Uterus (tissue), 4 donors: Measurements from ENCODE around the gene JPH3. TPM values are rescaled to one million over a fixed set of nuclear protein-coding genes. Genes with fewer than 3 reads are reported as not detected.

Experiments used
- DNase-seq, 2 donors: peaks; one replicate each; pipeline ENCODE4 v3.0.0-alpha.2; 2019 to 2020
- H3K27ac ChIP-seq, 2 donors: fragments of 200-600 bp; sonication (generic); 1 replicate in 1 of 2; 2 replicates in 1 of 2; pipeline ENCODE4 v1.5.1; 2016 to 2018
- H3K27me3 ChIP-seq, 2 donors: fragments of 200-600 bp; sonication (generic); one replicate each; pipeline ENCODE4 v1.5.1; 2018 to 2019; ENCODE audit warnings: control low read depth in 1 of 2
- H3K36me3 ChIP-seq, 2 donors: fragments of 200-600 bp; sonication (generic); one replicate each; pipeline ENCODE4 v1.5.1; 2019; ENCODE audit warnings: control low read depth in 1 of 2
- H3K4me1 ChIP-seq, 2 donors: fragments of 200-600 bp; sonication (generic); one replicate each; pipeline ENCODE4 v1.5.1; 2018 to 2019; ENCODE audit warnings: control low read depth in 1 of 2
- H3K4me3 ChIP-seq, 2 donors: fragments of 200-600 bp; sonication (generic); 1 replicate in 1 of 2; 2 replicates in 1 of 2; pipeline ENCODE4 v1.5.1; 2018 to 2019; ENCODE audit warnings: mild to moderate bottlenecking in 1 of 2
- H3K9me3 ChIP-seq, 2 donors: fragments of 200-600 bp; sonication (generic); one replicate each; pipeline ENCODE4 v1.5.1; 2019; ENCODE audit warnings: control low read depth in 1 of 2
- POLR2A ChIP-seq, 2 donors: fragments of 450-650 bp; IDR thresholded peaks; one replicate each; pipeline ENCODE4 v1.6.1; 2016; ENCODE audit warnings: antibody characterized with exemption in 2 of 2, mild to moderate bottlenecking in 1 of 2, moderate library complexity in 1 of 2
- intact Hi-C: fragments of 100-400 bp; cut with DNase I; formaldehyde crosslinking; loops from one replicate; pipeline ENCODE4 v1.15.1; 2023; ENCODE audit warnings: low total_unique reads
- total RNA-seq, 4 donors: library from RNA; depleted of rRNA in 3 of 4; stranded (reverse); fragments of >200 nt in 3 of 4; gene quantifications; one replicate each; pipeline versions ENCODE4 v1.1.0 to v1.2.4, GENCODE V29; 2014 to 2023
- TF ChIP-seq, protein P1 (sequence below), 4 experiments: fragments of 200-600 bp in 2 of 4; fragments of 450-650 bp in 2 of 4; sonication (generic) in 2 of 4; IDR thresholded peaks; one replicate each; pipeline ENCODE4 v1.5.1; 2016 to 2019; ENCODE audit warnings: antibody characterized with exemption in 4 of 4, mild to moderate bottlenecking in 2 of 4, moderate library complexity in 1 of 4
- donor health status: DM: yes; HTN: yes; CAD: no.

Gene JPH3
- total RNA-seq, 4 donors from 2014 or later = 0.27 to 1.1 TPM; not detected in 2

DNA sequence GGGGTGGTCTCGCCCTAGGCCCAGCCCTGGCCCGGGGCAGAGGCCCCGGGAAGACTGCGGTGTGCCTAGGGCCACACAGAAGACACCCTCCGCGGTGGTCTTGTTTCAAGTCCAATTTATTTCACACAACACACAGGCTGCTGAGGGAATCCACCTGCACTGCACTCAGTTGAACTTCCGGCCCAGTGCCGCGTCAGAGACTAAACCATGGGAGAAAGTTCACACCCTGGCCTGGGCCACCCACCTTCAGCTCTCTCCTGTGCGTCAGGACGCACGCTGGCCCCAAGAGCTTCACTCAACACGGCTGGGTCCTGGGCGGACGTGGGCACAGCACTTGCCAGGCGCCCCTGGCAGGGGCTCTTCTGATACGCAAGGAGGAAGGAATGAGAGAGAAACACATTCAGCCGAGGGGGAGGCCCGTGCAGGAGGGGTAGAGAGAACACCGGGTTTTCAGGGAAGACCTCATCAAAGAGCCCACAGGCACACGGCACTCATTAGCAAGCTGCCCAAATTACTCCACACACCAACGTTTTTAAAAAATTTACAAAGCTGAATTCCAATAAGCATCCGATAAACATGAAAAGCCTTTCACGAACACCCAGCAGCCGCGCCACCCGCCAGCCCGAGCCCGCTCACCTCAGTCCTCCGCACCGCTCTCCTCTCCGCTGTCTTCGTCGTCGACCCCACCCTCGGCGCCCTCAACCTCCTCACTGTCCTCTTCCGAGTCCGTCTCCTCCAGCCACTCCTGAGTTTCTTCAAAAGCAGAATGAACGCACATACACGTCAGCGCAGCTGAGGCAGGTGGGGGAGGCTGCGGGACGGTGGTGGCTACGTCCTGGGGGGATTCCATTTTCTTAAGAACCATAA, 105.6 kb downstream of the JPH3 start:
- no peaks in the 10 kb centered on the region for H3K9me3 ChIP-seq
- no peak for DNase-seq
- no peak overlapping the region for H3K4me3 ChIP-seq
- TF ChIP-seq, protein P1, sequence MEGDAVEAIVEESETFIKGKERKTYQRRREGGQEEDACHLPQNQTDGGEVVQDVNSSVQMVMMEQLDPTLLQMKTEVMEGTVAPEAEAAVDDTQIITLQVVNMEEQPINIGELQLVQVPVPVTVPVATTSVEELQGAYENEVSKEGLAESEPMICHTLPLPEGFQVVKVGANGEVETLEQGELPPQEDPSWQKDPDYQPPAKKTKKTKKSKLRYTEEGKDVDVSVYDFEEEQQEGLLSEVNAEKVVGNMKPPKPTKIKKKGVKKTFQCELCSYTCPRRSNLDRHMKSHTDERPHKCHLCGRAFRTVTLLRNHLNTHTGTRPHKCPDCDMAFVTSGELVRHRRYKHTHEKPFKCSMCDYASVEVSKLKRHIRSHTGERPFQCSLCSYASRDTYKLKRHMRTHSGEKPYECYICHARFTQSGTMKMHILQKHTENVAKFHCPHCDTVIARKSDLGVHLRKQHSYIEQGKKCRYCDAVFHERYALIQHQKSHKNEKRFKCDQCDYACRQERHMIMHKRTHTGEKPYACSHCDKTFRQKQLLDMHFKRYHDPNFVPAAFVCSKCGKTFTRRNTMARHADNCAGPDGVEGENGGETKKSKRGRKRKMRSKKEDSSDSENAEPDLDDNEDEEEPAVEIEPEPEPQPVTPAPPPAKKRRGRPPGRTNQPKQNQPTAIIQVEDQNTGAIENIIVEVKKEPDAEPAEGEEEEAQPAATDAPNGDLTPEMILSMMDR (IDR thresholded peaks at IDR 0.05) = no peak
- TF ChIP-seq POLR2A (IDR thresholded peaks at IDR 0.05) = no peak
- intact Hi-C loops = no loop called here
- no peak overlapping the region for H3K27ac ChIP-seq
- no peaks in the 10 kb centered on the region for H3K27me3 ChIP-seq
- H3K36me3 ChIP-seq = no peaks in the 10 kb centered on the region
- H3K4me1 ChIP-seq = no peaks in the 10 kb centered on the region

DNA sequence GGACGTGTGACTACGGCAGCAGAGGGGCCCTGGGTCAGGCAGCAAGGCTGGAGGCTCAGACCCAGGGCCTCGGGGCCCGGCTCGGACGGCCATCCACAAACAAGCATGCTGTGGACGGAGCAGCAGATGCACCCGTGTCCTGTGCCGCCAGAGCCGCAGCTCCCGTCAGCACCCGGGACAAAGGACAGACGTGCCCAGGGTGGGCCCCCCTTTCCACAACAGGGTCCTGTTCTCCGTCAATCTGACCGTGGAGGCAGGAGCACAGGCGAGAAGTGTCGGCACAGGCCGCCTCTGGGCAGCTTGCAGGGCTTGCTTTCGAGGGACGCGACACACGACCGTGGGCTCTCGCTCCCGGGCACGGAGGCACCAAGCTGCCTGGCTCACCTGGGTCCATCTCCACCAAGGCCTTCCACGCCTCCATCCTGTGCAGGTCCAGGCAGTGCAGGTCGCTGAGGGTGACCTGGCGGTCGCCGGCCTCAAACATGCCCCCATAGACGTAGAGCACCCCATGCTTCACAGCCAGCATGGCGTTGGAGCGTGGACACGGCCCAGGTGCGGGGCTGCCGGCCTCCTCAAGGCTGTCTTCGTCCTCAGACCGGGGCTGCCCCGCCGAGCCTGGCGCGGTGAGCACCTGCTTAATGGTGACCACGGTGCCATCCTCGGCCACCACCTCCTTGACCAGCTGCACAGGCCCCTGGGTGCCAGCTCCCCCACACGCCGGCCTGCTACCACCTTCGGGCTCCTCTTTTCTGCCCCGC, 106.8 kb downstream of the JPH3 start:
- no peak overlapping the region for H3K27ac ChIP-seq
- H3K9me3 ChIP-seq = no peaks in the 10 kb centered on the region
- no peak for DNase-seq
- intact Hi-C loops = no loop called here
- no peaks in the 10 kb centered on the region for H3K36me3 ChIP-seq
- no peak overlapping the region for H3K4me3 ChIP-seq
- TF ChIP-seq, protein P1 (IDR thresholded peaks at IDR 0.05) = no peak
- no peaks in the 10 kb centered on the region for H3K4me1 ChIP-seq
- H3K27me3 ChIP-seq = no peaks in the 10 kb centered on the region

- no peaks in the 10 kb centered on the region for H3K27me3 ChIP-seq
- no peaks in the 10 kb centered on the region for H3K9me3 ChIP-seq
- H3K4me1 ChIP-seq = no peaks in the 10 kb centered on the region
- H3K4me3 ChIP-seq = no peak overlapping the region
- H3K36me3 ChIP-seq = no peaks in the 10 kb centered on the region
- no peak for DNase-seq
- intact Hi-C loops = no loop called here
- no peak for TF ChIP-seq POLR2A (IDR thresholded peaks at IDR 0.05)
- TF ChIP-seq, protein P1 (IDR thresholded peaks at IDR 0.05) = no peak
- H3K27ac ChIP-seq = no peak overlapping the region
Measured at GRCh38 chr16:87709677-87710076, 107.4 kb downstream of the JPH3 start.

DNA sequence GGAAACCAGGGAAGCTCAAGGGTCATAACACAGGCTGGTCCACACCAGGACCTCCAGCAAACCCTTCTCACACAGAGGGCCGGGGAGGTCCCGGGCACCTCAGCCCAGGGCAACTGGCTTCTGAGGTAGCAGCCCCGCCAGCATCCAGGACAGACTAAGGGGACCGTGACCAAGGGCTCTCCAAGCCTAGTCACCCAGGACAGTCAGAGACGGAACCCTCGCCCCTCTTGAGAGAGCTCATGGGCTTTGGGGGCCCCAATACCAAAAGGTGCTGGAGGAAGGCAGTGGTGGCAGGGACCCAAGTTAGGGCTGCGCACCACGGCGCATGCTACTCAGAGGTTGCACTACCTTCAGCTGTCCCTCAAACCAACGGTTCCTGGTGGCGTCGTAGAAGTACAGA, 108.6 kb downstream of the JPH3 start:
- DNase-seq = no peak
- Histone ChIP-seq H3K27me3 (no peaks in the 10 kb centered on the region), H3K9me3 (no peaks in the 10 kb centered on the region), H3K27ac (no peak overlapping the region), H3K36me3 (no peaks in the 10 kb centered on the region), H3K4me1 (no peaks in the 10 kb centered on the region), H3K4me3 (no peak overlapping the region)
- TF ChIP-seq, protein P1 (IDR thresholded peaks at IDR 0.05) = no peak
- TF ChIP-seq POLR2A (IDR thresholded peaks at IDR 0.05) = no peak
- intact Hi-C loops = no loop called here

GRCh38 chr16:87712184-87712762, 110.0 kb downstream of the JPH3 start:
- H3K27ac ChIP-seq = no peak overlapping the region
- no peaks in the 10 kb centered on the region for H3K36me3 ChIP-seq
- TF ChIP-seq, protein P1 (IDR thresholded peaks at IDR 0.05) = no peak
- TF ChIP-seq POLR2A (IDR thresholded peaks at IDR 0.05) = no peak
- intact Hi-C loops = no loop called here
- H3K9me3 ChIP-seq = no peaks in the 10 kb centered on the region
- no peaks in the 10 kb centered on the region for H3K4me1 ChIP-seq
- H3K27me3 ChIP-seq = no peaks in the 10 kb centered on the region
- DNase-seq = no peak
- H3K4me3 ChIP-seq = no peak overlapping the region
